SK-N-SH (cell line): ENCODE data around the gene GREM2. TPM values are rescaled to one million over a fixed set of nuclear protein-coding genes. Genes with fewer than 3 reads are reported as not detected.
A peak's percentile ranks its signal among the peaks of the same experiment; 100 is the strongest.

Experiments
- CTCF ChIA-PET: fragments of 300-600, 350-600 bp; formaldehyde crosslinking; extraction: SDS; loops from one replicate; lab custom pipeline; 2021; lab: Yijun Ruan, JAX
- POLR2A ChIA-PET: fragments of 350-600 bp; sonication (Branson Sonifier 250); formaldehyde crosslinking; extraction: SDS; loops from one replicate; lab custom pipeline; 2020; ENCODE audit warnings: antibody characterized with exemption, inconsistent platforms; lab: Yijun Ruan, JAX
- DNase-seq: peaks from one replicate; pipeline ENCODE4 v3.0.0; 2012
- H2AFZ ChIP-seq: fragments of 200-600 bp; sonication (generic); 2 replicates; pipeline ENCODE4 v1.8.1; 2016; ENCODE audit warnings: antibody characterized with exemption, mild to moderate bottlenecking, low read depth
- H3F3A ChIP-seq: fragments of 200-600 bp; sonication (generic); replicated peaks from 2 replicates; pipeline ENCODE3; 2016; ENCODE audit warnings: antibody characterized with exemption, mild to moderate bottlenecking; ENCODE audit not compliant: insufficient read depth
- H3K27ac ChIP-seq, 2 experiments: fragments of 200-500 bp in 1 of 2; fragments of 200-600 bp in 1 of 2; sonication (Bioruptor generic) in 1 of 2; sonication (generic), shearing (Covaris generic) in 1 of 2; 2 replicates each; pipeline versions ENCODE4 v1.5.1 to v1.6.1; 2014 to 2016; ENCODE audit warnings: low read depth in 2 of 2, inconsistent platforms in 1 of 2, low read length in 1 of 2, mild to moderate bottlenecking in 1 of 2, mixed read lengths in 1 of 2
- H3K27me3 ChIP-seq: fragments of 200-600 bp; sonication (generic), shearing (Covaris generic); 2 replicates; pipeline ENCODE4 v1.6.1; 2016; ENCODE audit warnings: mixed run types; ENCODE audit not compliant: insufficient read depth
- H3K36me3 ChIP-seq, 2 experiments: fragments of 200-500 bp in 1 of 2; fragments of 200-600 bp in 1 of 2; sonication (Bioruptor generic) in 1 of 2; sonication (generic) in 1 of 2; replicated peaks in 1 of 2; 2 replicates each; pipeline versions ENCODE3 to v1.5.1; 2014 to 2016; ENCODE audit warnings: low read length in 1 of 2, mild to moderate bottlenecking in 1 of 2; ENCODE audit not compliant: insufficient read depth in 2 of 2, control insufficient read depth in 1 of 2
- H3K4me1 ChIP-seq, 2 experiments: fragments of 200-500 bp in 1 of 2; fragments of 200-600 bp in 1 of 2; sonication (Bioruptor generic) in 1 of 2; sonication (generic), shearing (Covaris generic) in 1 of 2; 2 replicates each; pipeline versions ENCODE4 v1.5.1 to v1.6.1; 2014 to 2016; ENCODE audit warnings: low read depth in 1 of 2, low read length in 1 of 2, mixed run types in 1 of 2; ENCODE audit not compliant: insufficient read depth in 2 of 2, control insufficient read depth in 1 of 2
- H3K4me2 ChIP-seq: fragments of 200-600 bp; sonication (generic), shearing (Covaris generic); 2 replicates; pipeline ENCODE4 v1.6.1; 2017; ENCODE audit warnings: mixed run types
- H3K4me3 ChIP-seq, 2 experiments: fragments of 200-500 bp in 1 of 2; fragments of 200-600 bp in 1 of 2; sonication (Bioruptor generic) in 1 of 2; sonication (generic), shearing (Covaris generic) in 1 of 2; 2 replicates each; pipeline versions ENCODE4 v1.5.1 to v1.8.1; 2014 to 2016; ENCODE audit warnings: low read depth in 2 of 2, inconsistent platforms in 1 of 2, low read length in 1 of 2, mild to moderate bottlenecking in 1 of 2, mixed read lengths in 1 of 2, moderate library complexity in 1 of 2
- H3K79me2 ChIP-seq: fragments of 200-600 bp; sonication (generic); 2 replicates; pipeline ENCODE4 v1.8.1; 2017; ENCODE audit warnings: mild to moderate bottlenecking; ENCODE audit not compliant: insufficient read depth
- H3K9ac ChIP-seq: fragments of 200-600 bp; sonication (generic); 2 replicates; pipeline ENCODE4 v1.6.1; 2017; ENCODE audit warnings: mixed run types
- H3K9me2 ChIP-seq: fragments of 200-600 bp; sonication (generic); 2 replicates; pipeline ENCODE4 v1.6.1; 2017; ENCODE audit warnings: mixed run types
- H3K9me3 ChIP-seq: fragments of 200-600 bp; sonication (generic); 2 replicates; pipeline ENCODE4 v1.6.1; 2017; ENCODE audit warnings: mixed run types, mild to moderate bottlenecking, moderate library complexity
- H4K20me1 ChIP-seq: fragments of 200-600 bp; sonication (generic); 2 replicates; pipeline ENCODE4 v1.6.1; 2017; ENCODE audit warnings: mild to moderate bottlenecking, mixed run types; ENCODE audit not compliant: insufficient read depth
- ELF1 ChIP-seq: IDR thresholded peaks from 2 replicates; pipeline ENCODE4 v1.4.0; 2012
- EP300 ChIP-seq, 2 experiments: IDR thresholded peaks; 2 replicates each; pipeline versions ENCODE4 v1.4.0 to v1.6.1; 2012; ENCODE audit warnings: borderline replicate concordance in 1 of 2, low read depth in 1 of 2, low read length in 1 of 2
- EZH2phosphoT487 ChIP-seq: fragments of 200-600 bp; sonication (generic); IDR thresholded peaks from 2 replicates; pipeline ENCODE4 v1.6.1; 2017; ENCODE audit warnings: low read depth, mixed run types, mild to moderate bottlenecking, antibody characterized with exemption, moderate library complexity, borderline replicate concordance
- FOXJ3 ChIP-seq: sonication (generic); formaldehyde crosslinking; IDR thresholded peaks from 2 replicates; pipeline ENCODE4 v1.5.1; 2020; ENCODE audit warnings: mild to moderate bottlenecking, missing genetic modification reagents
- FOXM1 ChIP-seq: IDR thresholded peaks from 2 replicates; pipeline ENCODE4 v1.4.0; 2012; ENCODE audit warnings: low read depth, mild to moderate bottlenecking
- JUND ChIP-seq: IDR thresholded peaks from 2 replicates; pipeline ENCODE4 v1.4.0; 2012
- MEF2A ChIP-seq: IDR thresholded peaks from 2 replicates; pipeline ENCODE4 v1.4.0; 2012; ENCODE audit warnings: low read depth, borderline replicate concordance
- MXI1 ChIP-seq: IDR thresholded peaks from 2 replicates; pipeline ENCODE4 v1.6.1; 2012; ENCODE audit warnings: mild to moderate bottlenecking, low read depth, low read length, improper control_type of control experiment
- NRF1 ChIP-seq: IDR thresholded peaks from 2 replicates; pipeline ENCODE4 v1.6.1; 2012; ENCODE audit warnings: low read depth, mild to moderate bottlenecking, low read length
- RAD21 ChIP-seq: IDR thresholded peaks from 2 replicates; pipeline ENCODE4 v1.6.1; 2012; ENCODE audit warnings: mild to moderate bottlenecking, low read length
- RFX5 ChIP-seq: IDR thresholded peaks from 2 replicates; pipeline ENCODE4 v1.6.1; 2012; ENCODE audit warnings: mild to moderate bottlenecking, improper control_type of control experiment, low read length
- SMC3 ChIP-seq: IDR thresholded peaks from 2 replicates; pipeline ENCODE4 v1.6.1; 2012; ENCODE audit warnings: low read depth, low read length, improper control_type of control experiment
- TCF12 ChIP-seq: IDR thresholded peaks from 2 replicates; pipeline ENCODE4 v1.4.0; 2012
- TEAD4 ChIP-seq: IDR thresholded peaks from 2 replicates; pipeline ENCODE4 v1.4.0; 2012; ENCODE audit warnings: mild to moderate bottlenecking, borderline replicate concordance; ENCODE audit not compliant: insufficient read depth
- WGBS: methylation state at CpG from one replicate; pipeline ENCODE4 v1.1.6; 2017; ENCODE audit warnings: low lambda C conversion rate; 5-methylcytosine and 5-hydroxymethylcytosine counted together
- polyA plus RNA-seq, 3 experiments: library from polyadenylated mRNA; depleted of rRNA; stranded (reverse); fragments of >200 nt; gene quantifications; 2 replicates each; pipeline ENCODE4 v1.2.3, GENCODE V29; 2012
- TF ChIP-seq, protein P1 (sequence below): fragments of 150-350 bp; IDR thresholded peaks from 2 replicates; pipeline ENCODE4 v1.6.1; 2016; ENCODE audit warnings: mild to moderate bottlenecking, low read depth, low read length
- TF ChIP-seq, protein P2 (sequence below): fragments of 200-600 bp; sonication (generic); IDR thresholded peaks from 2 replicates; pipeline ENCODE4 v1.6.1; 2017; ENCODE audit warnings: antibody characterized with exemption, mild to moderate bottlenecking, moderate library complexity
- TF ChIP-seq, protein P3 (sequence below): IDR thresholded peaks from 2 replicates; pipeline ENCODE4 v1.4.0; 2012; ENCODE audit warnings: low read depth, borderline replicate concordance

The GREM2 gene
- polyA plus RNA-seq, 1 of the 3 experiments (the other 2 are of a cell fraction), result 0.94 TPM

DNA sequence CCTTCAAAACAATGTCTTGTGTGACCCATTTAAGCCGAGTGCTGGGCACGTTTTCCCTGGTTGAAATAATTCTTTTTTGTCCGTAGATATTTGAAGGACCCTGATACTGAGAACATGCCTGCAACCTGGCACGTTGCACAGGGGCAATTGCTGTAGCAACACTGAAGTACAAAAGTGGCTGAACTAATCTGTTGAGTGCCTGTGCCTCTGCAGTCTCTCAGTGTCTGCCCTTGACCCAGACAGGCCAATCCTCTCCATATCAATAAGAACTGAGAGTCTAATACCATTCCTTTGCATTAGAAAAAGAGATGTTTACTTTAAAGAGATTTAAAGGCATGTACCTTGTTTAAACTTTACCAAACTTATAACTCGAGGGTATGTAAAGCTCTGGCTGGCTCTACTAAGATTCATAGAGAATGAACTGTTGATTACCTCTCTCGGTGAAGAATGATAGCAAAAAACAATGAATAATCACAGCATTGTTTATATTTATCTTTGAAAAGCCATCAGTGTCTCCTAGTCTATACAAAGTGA lies 2.4 kb downstream of the GREM2 start (continued):
- TF ChIP-seq NRF1, result no peak
- TF ChIP-seq FOXJ3 (CRISPR knock-in tag), result no peak
- no peak for TF ChIP-seq ELF1
- TF ChIP-seq RAD21, result no peak
- no peak for TF ChIP-seq MXI1
- no peak for TF ChIP-seq EZH2phosphoT487
- TF ChIP-seq, all 33 proteins: peak for 0

DNA sequence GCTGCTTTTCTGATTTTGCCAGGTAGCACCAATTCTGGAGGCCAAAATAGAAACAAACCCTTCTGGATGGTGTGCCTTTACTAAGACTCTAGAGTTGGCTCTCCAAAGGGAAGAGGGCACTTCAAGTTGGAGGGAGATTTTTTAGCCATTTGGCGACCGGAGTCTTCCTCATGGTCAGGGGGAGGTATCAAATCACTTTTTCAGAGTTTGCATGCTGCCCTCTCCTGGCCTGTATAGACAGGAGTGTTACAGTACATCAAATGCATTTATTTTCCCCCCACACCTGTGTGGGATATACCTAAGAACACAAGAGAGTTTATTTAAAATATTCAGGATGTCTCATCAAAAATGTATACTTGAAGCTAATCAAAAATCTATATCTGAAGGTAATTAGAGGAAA lies 3.2 kb downstream of the GREM2 start:
- no peak overlapping the region for H3K4me3 ChIP-seq
- H3K36me3 ChIP-seq, result no peaks in the 10 kb centered on the region
- H3K27ac ChIP-seq, result no peak overlapping the region
- no peak overlapping the region for H3K9ac ChIP-seq
- H3K27me3 ChIP-seq, result no peaks in the 10 kb centered on the region
- no peaks in the 10 kb centered on the region for H3K79me2 ChIP-seq
- DNase-seq, result peak; percentile 35
- H3K4me2 ChIP-seq, result 0 out of 2 replicates have a peak overlapping the region, but pooled peaks have one; percentile 13
- ChIA-PET POLR2A (no interaction called here), CTCF (interaction anchor here (0.6 to 4.0 kb wide), 26 partner anchors 9 to 517 kb away, joined by 3 to 25 read pairs (median 3); partner anchors contain the start of gene FMN2)
- no peaks in the 10 kb centered on the region for H3K9me3 ChIP-seq
- 34% methylated on average over 2 of the region's 2 CpGs for WGBS
- peaks cover 4% of the 10 kb centered on the region for H3F3A ChIP-seq
- no peak overlapping the region for H2AFZ ChIP-seq
- TF ChIP-seq, protein P1, sequence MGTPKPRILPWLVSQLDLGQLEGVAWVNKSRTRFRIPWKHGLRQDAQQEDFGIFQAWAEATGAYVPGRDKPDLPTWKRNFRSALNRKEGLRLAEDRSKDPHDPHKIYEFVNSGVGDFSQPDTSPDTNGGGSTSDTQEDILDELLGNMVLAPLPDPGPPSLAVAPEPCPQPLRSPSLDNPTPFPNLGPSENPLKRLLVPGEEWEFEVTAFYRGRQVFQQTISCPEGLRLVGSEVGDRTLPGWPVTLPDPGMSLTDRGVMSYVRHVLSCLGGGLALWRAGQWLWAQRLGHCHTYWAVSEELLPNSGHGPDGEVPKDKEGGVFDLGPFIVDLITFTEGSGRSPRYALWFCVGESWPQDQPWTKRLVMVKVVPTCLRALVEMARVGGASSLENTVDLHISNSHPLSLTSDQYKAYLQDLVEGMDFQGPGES, result no peak
- TF ChIP-seq, protein P2, sequence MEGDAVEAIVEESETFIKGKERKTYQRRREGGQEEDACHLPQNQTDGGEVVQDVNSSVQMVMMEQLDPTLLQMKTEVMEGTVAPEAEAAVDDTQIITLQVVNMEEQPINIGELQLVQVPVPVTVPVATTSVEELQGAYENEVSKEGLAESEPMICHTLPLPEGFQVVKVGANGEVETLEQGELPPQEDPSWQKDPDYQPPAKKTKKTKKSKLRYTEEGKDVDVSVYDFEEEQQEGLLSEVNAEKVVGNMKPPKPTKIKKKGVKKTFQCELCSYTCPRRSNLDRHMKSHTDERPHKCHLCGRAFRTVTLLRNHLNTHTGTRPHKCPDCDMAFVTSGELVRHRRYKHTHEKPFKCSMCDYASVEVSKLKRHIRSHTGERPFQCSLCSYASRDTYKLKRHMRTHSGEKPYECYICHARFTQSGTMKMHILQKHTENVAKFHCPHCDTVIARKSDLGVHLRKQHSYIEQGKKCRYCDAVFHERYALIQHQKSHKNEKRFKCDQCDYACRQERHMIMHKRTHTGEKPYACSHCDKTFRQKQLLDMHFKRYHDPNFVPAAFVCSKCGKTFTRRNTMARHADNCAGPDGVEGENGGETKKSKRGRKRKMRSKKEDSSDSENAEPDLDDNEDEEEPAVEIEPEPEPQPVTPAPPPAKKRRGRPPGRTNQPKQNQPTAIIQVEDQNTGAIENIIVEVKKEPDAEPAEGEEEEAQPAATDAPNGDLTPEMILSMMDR, result peak; percentile 62
- TF ChIP-seq RAD21, result peak; percentile 63
- no peak for TF ChIP-seq EP300 (IDR thresholded peaks at IDR 0.05; ENCODE audit: borderline replicate concordance in 1 of 2, low read depth in 1 of 2, low read length in 1 of 2)
- TF ChIP-seq SMC3, result peak; percentile 58
- peaks cover 0 to 7% of the 10 kb centered on the region in 2 experiments; a peak in 2 of 4 replicates for H3K4me1 ChIP-seq
- no peaks in the 10 kb centered on the region for H4K20me1 ChIP-seq
- no peaks in the 10 kb centered on the region for H3K9me2 ChIP-seq

DNA sequence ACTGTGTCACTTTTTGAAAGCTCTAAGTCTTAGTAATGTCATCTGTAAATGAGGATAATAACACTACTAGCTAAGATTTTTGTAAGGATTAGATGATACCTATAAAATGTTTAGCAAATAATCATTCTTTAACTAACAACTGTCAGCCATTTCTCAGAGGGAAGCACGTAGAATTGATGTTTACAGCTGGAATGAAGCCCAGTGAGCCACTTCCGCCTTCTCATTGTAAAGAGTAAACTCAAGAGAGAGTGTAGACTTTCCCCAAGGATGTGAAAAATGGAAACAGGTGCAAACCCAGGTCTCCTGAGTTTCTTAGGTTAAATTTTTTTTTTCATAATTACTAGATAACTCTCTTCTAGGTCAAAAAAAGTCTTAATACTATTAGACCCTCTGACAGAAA lies 4.9 kb downstream of the GREM2 start:
- CTCF ChIA-PET, result interaction anchor here (1.0 to 4.0 kb wide), 3 partner anchors 85 to 418 kb away, joined by 3 to 25 read pairs (median 3); no protein-coding TSS in a partner anchor
- no peaks in the 10 kb centered on the region for H3K27me3 ChIP-seq

More for the DNA sequence above, 4.9 kb downstream of the GREM2 start:
- Histone ChIP-seq H3F3A (no peaks in the 10 kb centered on the region), H3K4me2 (no peak overlapping the region), H3K79me2 (no peaks in the 10 kb centered on the region), H3K9me2 (no peaks in the 10 kb centered on the region), H3K27ac (no peak overlapping the region), H3K9me3 (no peaks in the 10 kb centered on the region), H2AFZ (no peak overlapping the region), H4K20me1 (no peaks in the 10 kb centered on the region), H3K9ac (no peak overlapping the region), H3K4me3 (no peak overlapping the region), H3K36me3 (no peaks in the 10 kb centered on the region), H3K4me1 (peaks cover 0 to 7% of the 10 kb centered on the region in 2 experiments; a peak in 2 of 4 replicates)
- POLR2A ChIA-PET, result no interaction called here
- WGBS, result 92% methylated on average over 2 of the region's 2 CpGs
- DNase-seq, result no peak
- TF ChIP-seq SMC3, result no peak
- no peak for TF ChIP-seq TCF12
- no peak for TF ChIP-seq JUND
- no peak for TF ChIP-seq RFX5
- no peak for TF ChIP-seq TEAD4
- TF ChIP-seq NRF1, result no peak
- no peak for TF ChIP-seq MEF2A
- no peak for TF ChIP-seq FOXM1
- TF ChIP-seq, protein P3, sequence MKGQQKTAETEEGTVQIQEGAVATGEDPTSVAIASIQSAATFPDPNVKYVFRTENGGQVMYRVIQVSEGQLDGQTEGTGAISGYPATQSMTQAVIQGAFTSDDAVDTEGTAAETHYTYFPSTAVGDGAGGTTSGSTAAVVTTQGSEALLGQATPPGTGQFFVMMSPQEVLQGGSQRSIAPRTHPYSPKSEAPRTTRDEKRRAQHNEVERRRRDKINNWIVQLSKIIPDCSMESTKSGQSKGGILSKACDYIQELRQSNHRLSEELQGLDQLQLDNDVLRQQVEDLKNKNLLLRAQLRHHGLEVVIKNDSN, result no peak
- no peak for TF ChIP-seq MXI1
